HEK293T (cell line): ENCODE measurements around the gene EXOC4.

ENCODE experiments used
- ARNT ChIP-seq: fragments of 450-650 bp; IDR thresholded peaks from 2 replicates; pipeline ENCODE4 v1.6.1; 2017; ENCODE audit warnings: mild to moderate bottlenecking
- BHLHE40 ChIP-seq: fragments of 450-650 bp; IDR thresholded peaks from 2 replicates; pipeline ENCODE4 v1.6.1; 2016; ENCODE audit warnings: mild to moderate bottlenecking, moderate library complexity, borderline replicate concordance
- CTBP1 ChIP-seq: fragments of 450-650 bp; IDR thresholded peaks from 2 replicates; pipeline ENCODE4 v1.6.1; 2016; ENCODE audit warnings: borderline replicate concordance
- ELF4 ChIP-seq: fragments of 450-650 bp; IDR thresholded peaks from 2 replicates; pipeline ENCODE4 v1.6.1; 2017; ENCODE audit warnings: antibody characterized with exemption
- FOXM1 ChIP-seq: fragments of 450-650 bp; IDR thresholded peaks from 2 replicates; pipeline ENCODE4 v1.6.1; 2017; ENCODE audit warnings: mild to moderate bottlenecking, borderline replicate concordance
- L3MBTL2 ChIP-seq: fragments of 450-650 bp; conservative IDR thresholded peaks from 2 replicates; pipeline ENCODE4 v1.6.1; 2016; ENCODE audit warnings: mild to moderate bottlenecking
- NFRKB ChIP-seq: fragments of 450-650 bp; IDR thresholded peaks from 2 replicates; pipeline ENCODE4 v1.6.1; 2016; ENCODE audit warnings: mild to moderate bottlenecking, moderate library complexity
- PKNOX1 ChIP-seq: fragments of 450-650 bp; IDR thresholded peaks from 2 replicates; pipeline ENCODE4 v1.6.1; 2016
- SP1 ChIP-seq: fragments of 450-650 bp; IDR thresholded peaks from 2 replicates; pipeline ENCODE4 v1.6.1; 2017
- SUZ12 ChIP-seq: fragments of 450-650 bp; IDR thresholded peaks from 2 replicates; pipeline ENCODE4 v1.6.1; 2016; ENCODE audit warnings: mild to moderate bottlenecking
- ZNF384 ChIP-seq: fragments of 450-650 bp; IDR thresholded peaks from 2 replicates; pipeline ENCODE4 v1.6.1; 2016

DNA sequence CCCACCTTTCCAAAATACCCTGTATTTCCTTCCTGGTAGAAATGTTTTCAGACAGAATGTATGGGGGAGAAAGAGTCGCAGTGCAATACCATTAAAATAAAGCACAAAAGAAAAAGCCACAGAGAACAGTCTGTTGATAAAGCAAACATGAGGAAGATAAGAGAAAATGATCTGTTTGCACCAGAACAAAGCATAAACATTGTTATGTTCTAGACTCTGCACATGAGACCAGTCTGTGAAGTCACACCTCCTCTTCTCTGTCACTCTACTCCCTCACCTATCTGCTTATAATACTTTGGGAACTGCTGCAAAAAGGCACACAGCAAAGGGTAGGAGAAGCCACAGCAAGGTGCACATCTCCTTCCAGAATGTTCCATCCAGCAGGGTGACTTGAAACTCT, 807.0 kb downstream of the EXOC4 start:
- TF ChIP-seq SUZ12 (no peak), CTBP1 (no peak), PKNOX1 (no peak), ZNF384 (no peak), SP1 (no peak), L3MBTL2 (no peak), NFRKB (no peak), ELF4 (no peak), FOXM1 (no peak), BHLHE40 (no peak), ARNT (no peak)
